Superior temporal gyrus (tissue), 1 donor: Measurements from ENCODE around the gene CEP95.
"Not testable (repeated sequence)": the region's sequence is repeated elsewhere in the genome, so short reads cannot be mapped to it uniquely, and the experiment has no call there.

Experiments used
- DNase-seq: peaks from one replicate; pipeline ENCODE4 v3.0.0-alpha.2; 2016; ENCODE audit errors: extremely low spot score

The CEP95 gene, protein sequence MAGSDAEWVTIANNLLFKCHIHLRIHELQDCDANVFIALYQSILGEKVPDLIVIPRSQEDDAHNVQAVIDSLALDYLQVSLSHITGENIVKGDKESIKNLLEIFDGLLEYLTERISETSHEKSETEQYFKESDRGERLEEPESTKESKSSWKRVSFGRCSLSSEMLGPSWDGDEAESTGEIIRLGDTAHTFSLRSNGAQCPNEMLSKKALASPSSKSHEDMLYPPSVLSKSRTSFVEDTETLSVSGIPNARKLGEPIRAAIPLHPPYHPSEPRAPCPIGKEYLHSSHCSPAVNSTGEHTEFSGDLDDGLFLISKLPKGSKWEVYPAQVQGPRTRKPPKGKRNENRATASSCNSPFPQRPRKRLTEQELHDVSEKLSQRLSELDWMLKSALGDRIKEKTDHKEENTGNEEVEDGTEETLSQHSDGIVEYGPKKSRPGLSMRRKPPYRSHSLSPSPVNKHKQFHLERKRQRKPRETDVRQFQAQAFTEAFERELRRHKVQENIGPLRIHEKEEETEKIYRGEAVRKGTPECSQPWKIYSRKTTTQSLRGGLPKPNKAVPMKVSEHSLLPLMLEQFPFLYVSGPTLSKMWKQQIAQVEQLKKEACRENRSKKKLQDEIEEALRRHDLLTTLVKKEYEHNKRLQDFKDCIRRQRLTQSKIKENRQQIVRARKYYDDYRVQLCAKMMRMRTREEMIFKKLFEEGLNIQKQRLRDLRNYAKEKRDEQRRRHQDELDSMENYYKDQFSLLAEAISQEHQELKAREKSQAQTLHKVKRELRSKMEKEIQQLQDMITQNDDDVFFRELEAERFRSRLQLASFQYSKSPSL

DNA sequence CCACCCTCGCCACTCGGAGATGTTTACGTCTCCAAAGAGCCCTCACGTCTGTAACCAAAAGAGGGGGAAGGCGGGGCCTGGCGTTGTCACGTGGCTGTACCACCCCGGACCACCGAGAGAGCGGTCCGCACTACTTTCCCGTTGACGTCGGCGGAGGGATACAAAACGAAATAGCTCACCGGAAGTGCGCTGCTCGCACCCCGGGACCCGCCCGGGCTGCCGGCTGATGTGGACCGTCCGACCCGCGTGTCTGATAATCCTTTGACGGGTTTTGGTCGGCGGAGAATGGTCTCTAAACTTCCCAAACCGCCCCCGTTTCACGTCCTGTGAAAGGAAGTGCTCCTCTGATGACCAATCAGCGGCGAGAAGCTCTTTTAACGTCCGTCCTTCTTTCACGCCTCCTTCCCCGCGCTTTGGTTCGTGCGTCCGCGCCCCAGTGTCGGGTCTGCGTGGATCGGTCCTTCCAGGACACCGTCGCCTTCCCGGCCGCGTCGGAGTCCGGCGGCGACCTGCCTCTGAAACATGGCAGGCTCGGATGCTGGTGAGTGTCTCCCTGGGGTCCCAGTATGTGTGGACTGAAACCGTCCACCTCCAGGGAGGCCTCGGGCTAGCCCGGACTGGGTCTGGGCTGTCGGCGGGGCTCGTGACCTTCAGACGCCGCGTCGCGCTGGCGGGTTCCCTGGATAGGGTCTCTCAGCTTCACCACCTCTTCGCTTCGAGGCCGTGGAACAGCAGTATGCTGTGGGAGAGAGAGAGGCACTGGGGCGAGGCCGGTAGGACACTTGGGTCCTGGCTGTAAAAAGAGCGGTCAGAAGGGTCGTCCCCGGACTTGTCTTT lies at the start of gene CEP95:
Gene CEP95 (plus strand): TSS at position 402 of the 837 bp plus-strand sequence. CDS start 121 bp downstream, at position 523.
- peak; percentile 95 for DNase-seq

DNA sequence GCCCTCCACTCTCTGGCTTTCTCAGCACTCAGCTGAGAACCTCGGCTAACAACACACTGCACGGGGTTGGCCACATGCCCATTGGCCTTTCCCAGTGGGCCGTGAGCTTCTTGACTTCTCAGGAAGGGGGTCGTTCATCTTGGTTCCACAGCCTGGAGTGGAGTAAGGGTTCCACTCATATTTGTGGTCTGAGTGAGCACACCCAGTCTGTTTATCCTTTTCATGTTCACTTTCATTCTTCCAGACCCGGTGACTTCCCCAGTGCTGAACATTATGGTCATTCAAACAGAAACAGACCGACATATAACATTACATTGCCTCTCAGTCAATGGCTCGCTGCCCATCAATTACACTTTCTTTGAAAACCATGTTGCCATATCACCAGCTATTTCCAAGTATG lies 49.6 kb upstream of the CEP95 start:
- DNase-seq, result no peak

DNA sequence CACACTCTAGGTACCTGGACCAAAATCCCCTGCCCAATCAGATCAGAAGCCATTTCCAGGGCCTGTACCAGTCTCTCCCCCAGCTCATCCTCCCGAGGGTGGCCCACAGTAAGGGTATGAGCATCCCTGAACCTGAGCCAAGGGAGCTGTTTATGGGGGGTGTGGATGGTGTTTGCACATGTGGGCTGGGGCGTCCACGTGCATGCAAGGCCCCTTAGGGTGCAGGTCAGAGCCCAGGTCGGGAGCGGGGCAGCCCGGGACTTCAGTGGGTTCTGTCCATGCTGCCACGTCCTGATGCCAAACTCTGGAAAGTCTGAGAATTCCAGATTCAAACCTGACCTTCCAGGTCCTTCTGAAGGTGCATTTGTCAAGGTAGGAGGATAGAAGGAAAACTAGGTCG lies 48.0 kb upstream of the CEP95 start:
- DNase-seq, result no peak

DNA sequence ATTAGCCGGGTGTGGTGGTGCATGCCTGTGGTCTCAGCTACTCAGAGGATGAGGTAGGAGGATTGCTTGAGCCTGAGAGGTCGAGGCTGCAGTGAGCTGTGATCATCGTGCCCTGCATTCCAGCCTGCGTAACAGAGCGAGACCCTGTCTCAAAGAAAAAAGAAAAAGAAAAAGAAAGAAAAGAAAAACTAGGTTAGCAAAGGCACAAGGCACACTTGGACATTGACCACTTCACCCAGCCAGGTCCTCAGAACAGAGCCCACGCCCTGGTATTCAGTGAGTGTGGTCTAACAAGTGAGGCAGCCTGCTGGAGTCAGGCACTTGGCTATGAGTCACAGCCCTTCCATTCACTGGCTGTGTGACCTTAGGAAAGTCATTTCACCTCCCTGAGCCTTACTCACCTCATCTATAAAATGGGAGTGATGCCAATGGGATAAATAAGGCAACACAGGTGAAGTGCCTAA lies 47.5 kb upstream of the CEP95 start:
- no peak for DNase-seq

DNA sequence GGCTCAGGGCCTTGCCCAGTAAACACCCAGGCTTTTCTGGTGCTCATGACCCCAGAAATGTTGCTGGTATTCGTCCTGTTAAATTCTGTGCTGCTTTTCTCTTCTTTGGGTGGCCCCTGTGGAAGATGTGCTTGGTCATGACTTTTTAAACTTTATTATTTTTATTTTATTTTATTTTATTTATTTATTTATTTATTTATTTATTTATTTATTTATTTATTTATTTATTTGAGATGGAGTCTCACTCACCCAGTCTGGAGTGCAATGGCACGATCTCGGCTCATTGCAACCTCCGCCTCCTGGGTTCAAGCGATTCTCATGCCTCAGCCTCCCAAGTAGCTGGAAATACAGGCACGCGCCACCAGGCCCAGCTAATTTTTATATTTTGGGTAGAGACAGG lies 47.0 kb upstream of the CEP95 start:
- DNase-seq, result not testable (repeated sequence)

DNA sequence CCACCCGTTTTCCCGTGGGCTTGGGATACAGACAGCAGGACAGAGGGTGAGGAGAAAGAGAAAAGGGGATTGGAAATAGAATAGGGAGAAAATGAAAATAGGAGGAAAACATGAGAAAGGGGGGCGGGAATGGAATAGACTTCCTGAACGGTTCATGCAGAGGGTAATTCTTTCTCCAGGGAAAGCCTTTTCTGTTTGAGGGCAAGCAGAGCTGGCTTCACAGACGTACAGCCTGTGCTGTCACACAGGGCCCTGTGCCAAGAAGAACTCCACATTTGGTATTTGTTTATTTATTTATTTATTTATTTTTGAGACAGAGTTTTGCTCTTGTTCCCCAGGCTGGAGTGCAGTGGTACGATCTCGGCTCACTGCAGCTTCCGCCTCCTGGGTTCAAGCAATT lies 45.8 kb upstream of the CEP95 start:
- DNase-seq, result no peak

DNA sequence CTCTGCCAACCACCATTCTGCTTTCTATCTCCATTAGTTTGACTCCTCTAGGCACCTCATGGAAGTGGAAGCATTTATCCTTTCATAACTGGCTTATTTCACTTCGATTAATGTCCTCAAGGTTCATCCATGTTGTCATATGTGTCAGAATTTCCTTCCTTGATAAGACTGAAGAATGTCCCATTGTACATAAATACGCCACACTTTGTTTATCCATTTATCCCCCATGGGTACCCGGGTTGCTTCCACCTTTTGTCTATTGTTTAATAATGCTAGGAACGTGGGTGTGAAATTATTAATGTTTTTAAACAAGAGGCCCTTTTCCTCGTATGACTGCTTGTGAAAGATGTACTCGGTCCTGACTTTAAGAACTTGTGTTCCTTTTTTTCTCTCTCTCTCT lies 45.0 kb upstream of the CEP95 start:
- DNase-seq, result no peak

DNA sequence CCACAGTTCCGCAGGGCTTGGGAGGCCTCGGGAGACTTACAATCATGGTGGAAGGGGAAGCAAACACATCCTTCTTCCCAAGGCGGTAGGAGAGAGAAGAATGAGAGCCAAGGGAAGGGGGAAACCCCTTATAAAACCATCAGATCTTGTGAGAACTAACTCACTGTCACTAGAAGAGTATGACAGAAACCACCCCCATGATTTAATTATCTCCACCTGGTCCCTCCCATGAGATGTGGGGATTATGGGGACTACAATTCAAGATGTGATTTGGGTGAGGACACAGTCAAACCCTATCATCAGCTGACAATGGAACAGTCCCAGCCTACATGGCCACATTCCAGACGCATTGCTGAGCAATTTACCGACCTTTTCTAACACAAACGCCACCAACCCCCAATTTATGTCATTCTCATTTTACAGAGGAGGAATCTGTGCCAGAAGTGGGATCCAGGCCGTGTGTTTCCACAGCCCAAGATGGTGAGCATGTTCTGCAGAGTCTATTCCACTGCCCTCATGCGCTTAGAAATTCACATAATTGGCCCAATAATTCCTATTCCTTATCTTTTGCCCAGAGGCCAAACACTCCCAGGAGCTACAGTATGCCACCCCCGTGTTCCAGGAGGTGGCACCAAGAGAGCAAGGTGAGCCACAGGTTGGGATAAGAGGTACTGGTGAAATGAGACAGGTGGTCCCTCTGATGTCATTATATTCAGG lies 40.6 kb upstream of the CEP95 start:
- DNase-seq, result no peak

DNA sequence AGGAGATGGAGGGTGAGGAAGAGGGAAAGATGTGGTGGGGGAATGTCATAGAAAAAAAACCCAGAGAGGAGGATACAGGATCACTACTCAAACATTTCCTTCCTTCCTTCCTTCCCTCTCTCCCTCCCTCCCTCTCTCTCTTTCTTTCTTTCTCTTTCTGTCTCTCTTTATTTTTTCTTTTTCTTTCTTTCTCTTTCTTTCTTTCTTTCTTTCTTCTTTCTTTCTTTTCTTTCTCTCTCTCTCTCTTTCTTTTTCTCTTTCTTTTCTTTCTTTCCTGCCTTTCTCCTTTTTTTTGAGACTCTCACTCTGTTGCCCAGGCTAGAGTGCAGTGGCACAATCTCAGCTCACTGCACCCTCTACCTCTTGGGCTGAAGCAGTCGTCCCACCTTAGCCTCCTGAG lies 39.9 kb upstream of the CEP95 start:
- DNase-seq, result not testable (repeated sequence)

DNA sequence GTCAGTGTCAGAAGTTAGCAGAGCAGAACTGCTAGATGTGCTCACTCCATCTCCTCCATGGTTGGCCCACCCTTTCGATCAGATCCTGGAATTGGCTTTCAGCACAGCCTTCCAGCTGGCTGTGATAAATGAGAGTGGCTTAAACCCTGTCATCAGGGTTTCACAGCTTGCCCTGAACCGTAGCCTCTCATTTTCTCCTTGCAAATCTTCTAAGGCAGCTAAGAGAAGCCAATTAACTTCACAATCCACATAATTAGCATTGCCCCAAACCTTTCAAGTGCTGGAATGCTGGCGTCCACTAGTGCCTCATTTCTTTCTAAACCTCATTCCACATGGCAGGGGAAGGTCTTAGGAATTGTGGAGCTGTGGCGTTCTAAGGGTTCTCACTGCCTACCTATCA lies 36.2 kb upstream of the CEP95 start:
- no peak for DNase-seq

DNA sequence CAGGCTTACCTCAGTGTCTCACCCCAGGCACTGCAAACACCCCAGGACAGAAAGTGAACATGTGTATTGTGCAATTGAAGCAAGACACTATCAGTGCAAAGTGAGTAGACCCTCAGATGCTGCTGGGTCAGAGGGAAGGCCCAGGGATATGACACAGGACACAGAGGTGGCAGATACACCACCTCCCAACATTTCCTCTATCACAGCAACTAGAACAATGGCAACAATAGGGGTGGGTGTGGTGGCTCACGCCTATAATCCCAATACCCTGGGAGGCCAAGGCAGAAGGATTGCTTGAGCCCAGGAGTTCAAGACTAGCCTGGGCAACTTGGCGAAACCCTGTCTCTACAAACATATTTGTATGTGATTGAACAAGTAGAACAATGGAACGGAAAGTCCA lies 35.3 kb upstream of the CEP95 start:
- DNase-seq, result no peak

DNA sequence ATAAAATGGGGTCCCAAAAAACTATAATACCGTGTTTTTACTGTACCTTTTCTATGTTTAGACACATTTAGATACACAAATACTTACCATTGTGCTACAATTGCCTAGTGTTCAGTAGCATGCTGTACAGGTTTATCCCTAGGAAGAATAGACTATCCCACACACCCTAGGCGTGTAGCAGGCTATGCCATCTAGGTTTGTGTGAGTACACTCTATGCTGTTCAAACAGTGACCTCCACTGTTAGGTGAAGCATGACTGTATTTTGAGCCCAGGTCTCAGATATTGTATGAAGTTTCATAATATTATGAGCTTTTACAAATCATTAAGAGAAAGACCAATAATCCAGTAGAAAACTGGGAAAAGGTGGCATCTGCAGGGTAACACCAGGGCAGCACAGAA lies 34.2 kb upstream of the CEP95 start:
- DNase-seq, result no peak

DNA sequence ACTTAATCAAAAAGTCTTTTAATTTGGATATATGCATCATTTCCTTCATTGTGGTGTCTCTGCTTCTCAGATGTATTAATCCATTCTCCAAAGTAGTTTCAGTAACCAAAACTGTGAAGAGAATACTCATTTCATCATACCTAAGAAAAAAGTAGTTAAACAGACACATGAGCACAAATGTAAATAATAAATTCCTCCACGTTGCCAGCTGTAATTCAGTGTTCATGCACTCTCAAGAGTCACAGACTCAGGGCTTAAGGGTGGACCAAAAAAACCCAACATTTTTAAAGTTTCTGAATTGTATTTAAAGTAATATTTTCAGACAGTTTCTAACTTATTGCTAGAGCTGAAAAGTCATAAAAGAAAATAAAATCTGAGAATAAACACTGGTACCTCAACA lies 28.9 kb upstream of the CEP95 start:
- DNase-seq, result no peak

DNA sequence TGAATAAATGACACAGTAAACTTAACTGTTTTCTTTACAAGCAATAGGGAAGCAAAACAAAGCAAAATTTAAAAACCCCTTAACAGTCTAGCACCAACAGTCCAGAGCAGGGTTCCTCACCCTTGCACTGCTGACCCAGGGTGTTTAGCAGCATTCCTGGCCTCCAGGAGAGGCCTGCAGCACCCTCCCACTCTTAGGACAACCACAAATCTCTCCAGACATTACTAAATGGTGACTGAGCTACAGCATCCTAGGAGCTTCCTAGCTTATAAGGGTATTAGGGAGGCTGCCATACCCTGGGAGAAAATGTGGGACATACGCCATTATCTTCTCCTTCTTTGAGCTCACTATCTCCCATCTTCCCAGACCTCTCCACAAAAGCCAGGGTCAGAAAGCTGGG lies 25.8 kb upstream of the CEP95 start:
- no peak for DNase-seq

DNA sequence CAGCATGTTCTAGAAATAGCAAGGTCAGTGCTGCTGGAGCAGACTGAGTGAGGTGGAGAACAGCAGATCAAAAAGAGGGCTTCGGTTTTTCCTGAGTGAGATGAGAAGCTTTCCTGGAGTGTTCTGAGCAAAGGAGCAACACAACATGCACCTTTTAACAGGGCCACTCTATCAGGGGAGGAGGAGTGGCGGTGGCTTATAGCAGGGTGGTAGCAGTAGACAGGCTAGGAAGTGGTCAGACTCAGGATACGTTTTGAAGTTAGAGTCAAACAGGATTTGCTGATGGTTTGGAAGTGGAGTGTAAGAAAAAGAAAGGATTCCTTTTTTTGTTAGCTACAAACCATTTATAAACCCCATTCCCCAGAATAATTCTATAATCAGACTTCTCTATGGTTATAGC lies 22.4 kb upstream of the CEP95 start:
- DNase-seq, result no peak

DNA sequence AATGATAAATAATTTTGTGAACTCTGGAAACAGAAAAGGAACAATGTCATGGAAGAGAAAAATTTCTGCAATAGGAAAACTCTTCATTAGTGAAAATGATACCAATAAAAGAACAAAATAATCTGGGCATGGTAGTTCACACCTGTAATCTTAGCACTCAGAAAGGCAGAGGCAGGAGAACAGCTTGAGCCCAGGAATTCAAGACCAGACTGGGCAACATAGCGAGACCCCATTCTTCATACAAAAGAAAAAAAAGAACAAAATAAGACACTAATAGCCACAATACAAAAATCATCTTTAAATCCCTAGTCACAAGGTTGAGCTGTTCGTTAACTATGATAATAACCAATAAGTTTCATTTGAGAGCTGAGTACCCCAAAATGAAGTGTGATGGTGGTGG lies 18.5 kb upstream of the CEP95 start:
- DNase-seq, result no peak

DNA sequence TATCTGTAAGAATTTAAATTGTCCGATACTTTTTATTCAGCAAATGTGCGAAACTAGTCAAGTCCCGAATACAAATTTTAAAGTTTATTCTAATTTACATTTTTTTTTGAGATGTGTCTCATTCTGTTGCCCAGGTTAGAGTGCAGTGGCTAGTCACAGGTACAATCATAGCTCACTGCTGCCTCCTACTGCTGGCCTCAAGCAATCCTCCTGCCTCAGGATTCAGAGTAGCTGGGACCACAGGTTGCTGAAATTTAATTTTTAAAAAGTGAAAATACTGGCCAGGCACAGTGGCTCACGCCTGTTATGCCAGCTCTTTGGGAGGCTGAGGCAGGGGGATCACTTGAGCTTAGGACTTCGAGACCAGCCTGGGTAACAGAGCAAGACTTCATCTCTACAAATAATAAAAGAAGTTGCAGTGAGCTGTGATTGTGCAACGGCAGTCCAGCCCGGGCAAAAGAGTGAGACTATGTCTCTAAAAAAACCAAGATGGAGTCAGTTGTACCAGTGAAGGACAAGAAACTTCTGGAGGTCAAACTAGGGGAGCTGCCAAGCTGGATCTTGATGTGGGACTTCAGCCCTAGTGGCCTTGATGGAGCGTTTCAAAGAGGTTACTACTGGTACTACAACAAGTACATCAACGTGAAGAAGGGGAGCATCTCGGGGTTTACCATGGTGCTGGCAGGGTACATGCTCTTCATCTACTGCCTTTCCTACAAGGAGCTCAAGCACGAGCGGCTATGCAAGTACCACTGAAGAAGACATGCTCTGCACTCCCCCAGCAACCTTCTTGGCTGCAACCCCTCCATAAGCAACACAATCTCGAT lies 15.5 kb upstream of the CEP95 start:
- DNase-seq, result no peak

DNA sequence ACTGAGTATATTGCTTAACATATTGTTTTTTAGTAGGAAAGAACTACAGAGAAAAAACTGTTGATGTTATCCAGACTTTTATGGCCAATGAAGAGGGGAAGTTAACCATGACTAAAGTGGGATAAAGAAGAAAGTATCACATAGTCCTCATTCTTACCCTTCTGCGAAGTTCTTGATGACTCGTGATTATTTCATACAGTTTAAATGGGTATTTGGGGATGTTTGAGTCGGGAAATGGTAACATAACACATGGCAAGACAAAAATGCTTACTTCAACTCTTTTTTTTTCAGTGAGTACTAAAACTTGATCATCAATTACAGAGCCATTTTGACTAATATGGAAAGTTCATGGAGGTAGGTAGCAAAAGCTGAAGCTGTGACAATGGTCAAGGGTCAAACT lies 14.8 kb upstream of the CEP95 start:
- DNase-seq, result no peak

DNA sequence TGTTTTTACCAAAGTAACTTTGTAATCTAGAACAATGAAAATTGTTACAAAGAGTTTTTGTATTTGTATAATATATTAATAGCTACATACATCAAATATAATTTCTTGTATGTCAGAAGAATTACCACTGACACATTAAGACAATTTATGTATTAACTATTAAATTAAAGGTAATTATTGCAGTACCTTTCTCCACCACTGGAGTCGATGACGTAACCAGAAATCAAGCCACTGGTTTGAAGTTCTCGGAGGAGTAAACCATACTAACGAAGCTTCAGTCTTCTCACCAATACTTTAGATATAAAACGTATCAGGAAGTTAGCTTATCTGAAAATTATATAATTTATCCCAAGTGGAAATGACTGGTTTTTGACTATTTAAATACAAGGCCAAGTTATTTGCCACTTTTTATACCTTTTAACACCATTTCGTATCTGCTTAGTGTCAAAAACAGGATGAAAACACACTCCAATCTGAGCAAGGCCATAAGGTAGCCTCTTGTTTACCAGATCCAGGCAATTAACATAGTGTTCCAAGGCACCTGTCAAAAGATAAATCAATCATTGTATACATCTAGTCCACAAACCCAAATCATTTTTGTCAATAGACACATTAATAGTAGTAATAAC lies 14.2 kb upstream of the CEP95 start:
- no peak for DNase-seq

DNA sequence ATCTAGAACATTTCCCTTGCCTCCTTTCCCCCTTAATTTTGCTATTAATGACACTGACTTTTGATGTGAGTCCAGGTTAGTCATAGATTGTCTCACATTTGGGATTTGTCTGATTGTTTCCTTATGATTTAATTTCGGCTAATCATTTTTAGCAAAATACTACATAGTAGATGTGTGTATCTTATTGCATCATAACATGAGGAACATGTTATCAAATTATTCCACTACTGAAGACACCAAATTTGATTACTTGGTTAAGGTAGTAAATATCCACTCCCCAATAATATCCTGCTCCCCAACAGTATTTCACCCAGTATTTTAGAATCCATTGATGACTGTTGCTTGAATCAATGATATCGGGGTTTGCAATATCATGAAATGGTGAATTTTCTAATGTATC lies 12.7 kb upstream of the CEP95 start:
- no peak for DNase-seq
